ENCODE data around the gene FUOM. TPM values are rescaled to one million over a fixed set of nuclear protein-coding genes. Genes with fewer than 3 reads are reported as not detected.
"Not testable (repeated sequence)": the region's sequence is repeated elsewhere in the genome, so short reads cannot be mapped to it uniquely, and the experiment has no call there.

The FUOM gene
- total RNA-seq, 1 experiment from 2014 or later: 4.7 TPM

DNA sequence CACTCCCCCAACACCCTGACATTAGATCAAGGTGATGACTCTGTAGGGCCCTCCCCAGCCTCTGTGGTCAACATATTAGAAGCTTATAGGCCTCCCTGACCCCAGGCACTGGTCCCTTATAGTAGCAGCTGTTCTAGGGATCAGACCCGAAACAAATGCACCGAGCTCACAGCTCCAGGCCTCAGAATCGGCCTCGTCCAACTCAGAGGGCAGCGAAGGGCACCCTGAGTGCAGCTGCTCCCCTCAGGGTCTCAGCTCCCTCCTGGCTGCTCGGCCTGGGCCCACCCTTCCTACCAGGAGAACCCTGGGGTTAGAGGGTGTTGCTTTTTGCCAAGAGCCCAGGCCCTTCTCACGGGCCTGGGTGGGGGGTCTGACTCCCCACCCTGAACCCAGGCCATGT lies 10.3 kb upstream of the FUOM start:
- DNase-seq (ENCODE audit: low spot score): no peak

DNA sequence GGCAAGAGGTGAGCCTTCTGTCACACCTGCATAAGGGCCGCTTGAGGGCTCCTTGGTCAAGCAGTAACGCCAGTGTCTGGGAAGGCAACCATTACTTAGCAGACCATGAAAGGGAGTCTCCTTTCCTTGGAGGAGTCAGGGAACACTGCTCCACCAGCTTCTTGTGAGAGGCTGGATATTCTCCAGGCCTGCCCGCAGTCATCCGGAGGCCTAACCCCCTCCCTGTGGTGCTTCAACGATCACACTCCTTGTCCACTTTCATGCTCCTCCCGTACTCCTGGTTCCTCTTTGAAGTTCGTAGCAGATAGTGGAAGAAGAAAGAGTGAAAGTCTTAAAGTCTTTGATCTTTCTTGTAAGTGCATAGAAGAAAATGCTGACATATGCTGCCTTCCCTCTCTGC lies 9.6 kb upstream of the FUOM start:
- not testable (repeated sequence) for DNase-seq (ENCODE audit: low spot score)

DNA sequence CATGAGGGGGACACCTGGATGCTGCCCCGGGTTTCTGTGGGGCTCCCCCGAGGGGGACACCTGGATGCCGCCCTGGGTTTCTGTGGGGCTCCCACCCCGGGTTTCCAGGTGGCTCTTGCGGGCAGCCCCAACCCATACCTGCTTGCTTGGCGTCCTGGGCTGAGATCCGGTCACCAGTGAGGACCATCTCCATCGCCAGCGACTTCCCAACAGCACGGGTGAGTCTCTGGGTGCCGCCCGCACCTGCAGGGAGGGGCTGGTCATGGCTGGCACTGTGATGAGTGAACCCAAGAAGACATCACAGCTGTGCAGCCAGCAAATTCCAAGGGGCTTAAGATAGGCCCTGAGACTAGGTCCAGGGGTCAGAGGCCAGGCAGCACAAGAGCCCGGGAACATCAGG lies 8.9 kb upstream of the FUOM start:
- DNase-seq (ENCODE audit: low spot score): no peak

DNA sequence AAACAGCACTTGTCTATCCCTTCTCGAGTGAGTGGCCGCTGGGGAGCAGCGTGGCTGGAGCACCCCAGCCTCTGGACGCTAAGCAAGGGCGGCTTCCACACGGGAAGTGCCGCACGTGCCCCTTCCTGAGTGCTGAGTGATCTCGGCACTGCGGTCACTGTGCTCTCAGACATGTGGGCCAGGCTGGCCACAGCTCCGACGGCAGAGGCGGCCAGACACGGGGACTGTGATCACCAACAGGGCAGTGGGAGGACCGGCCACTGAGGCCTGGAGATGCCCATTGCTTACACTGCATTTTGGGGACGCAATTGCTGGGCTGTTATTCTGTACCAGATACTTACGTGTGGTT lies 8.3 kb upstream of the FUOM start:
- DNase-seq (ENCODE audit: low spot score): no peak

DNA sequence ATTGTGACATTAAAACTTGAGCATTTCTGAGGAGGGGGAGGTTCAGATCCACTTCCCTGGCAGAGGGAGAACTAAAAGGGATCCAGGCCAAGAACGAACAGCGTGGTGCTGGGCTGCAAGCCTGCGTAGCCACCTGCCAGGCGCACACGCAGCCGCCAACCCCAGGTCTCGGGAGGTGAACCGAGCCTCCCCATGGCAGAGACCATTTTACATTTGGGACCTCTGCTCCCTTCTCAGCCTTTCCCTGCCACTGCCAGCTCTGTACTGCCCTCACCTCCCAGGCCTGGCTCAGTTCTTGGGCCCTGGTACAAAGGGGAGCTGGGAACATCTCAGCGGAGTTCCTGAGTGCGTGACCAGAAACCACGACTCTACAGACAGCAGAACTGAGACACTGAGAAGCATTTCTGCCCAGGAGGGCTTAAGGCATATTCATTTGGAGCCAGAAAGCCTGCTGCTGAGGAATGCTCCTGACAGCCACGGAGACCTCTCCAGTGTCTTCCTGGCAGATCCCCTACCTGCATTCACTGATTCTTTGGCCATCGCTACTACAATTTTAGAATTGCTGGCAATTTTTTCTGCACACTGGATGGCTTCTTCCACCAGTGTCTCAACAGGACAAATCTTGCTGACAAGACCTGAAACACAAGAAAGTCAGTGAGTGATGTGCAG lies 7.8 kb upstream of the FUOM start:
- DNase-seq (ENCODE audit: low spot score): no peak

DNA sequence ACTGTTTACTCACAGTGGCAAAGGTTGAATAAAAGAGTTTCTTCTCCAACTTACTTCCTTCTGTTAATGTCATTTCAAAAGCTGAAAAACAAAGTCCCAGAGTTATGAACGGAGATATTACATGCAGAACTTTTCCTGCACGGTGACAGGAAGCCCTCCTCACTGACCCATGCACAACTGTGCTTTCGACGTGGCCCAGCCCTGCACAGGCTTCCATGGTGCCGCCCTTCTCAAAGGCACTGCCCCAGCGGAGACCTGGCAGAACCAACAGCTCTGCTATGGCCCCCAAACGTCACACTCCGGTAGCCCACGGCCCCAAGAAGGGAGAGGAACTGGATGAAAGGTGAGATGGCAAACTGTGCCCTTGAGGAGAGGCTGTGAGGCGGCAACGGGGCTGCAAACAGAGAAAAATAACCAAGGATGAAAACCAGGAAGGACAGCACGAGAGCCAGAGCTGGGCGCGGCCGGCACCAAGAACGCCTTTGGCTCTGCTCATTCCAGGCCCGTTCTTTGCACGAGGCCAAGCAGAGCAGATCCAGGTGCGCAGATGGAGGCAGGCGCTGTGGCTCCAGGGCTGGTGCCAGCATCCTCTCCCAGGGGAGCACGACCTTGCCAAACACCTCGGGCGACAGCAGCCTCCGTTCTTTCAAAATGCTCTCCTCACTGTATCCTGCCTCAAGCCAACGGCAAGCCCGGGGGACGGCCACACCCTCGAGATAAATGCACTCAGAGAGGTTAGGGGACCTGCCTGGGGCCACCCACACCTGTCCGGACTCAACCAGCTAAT lies 7.0 kb upstream of the FUOM start:
- no peak for DNase-seq (ENCODE audit: low spot score)

DNA sequence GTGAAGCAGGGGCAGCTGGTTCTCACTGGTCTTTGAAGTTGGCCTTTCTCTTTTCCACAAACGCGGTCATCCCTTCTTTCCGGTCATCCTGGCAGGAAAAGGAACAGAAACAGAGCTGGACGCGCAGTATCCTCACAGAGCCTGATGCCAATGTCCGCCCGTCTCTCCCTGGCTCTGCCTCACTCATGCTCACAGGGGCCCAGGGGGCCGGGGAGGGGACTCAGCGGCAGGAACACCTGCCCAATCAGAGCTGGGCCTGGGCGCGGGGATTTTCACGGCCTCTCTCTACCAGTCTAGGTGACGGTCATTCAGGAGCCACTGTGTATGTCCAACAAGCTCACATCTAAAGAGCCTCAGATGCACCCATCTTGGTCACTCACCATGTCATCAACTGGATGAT lies 5.0 kb upstream of the FUOM start:
- DNase-seq (ENCODE audit: low spot score): no peak

DNA sequence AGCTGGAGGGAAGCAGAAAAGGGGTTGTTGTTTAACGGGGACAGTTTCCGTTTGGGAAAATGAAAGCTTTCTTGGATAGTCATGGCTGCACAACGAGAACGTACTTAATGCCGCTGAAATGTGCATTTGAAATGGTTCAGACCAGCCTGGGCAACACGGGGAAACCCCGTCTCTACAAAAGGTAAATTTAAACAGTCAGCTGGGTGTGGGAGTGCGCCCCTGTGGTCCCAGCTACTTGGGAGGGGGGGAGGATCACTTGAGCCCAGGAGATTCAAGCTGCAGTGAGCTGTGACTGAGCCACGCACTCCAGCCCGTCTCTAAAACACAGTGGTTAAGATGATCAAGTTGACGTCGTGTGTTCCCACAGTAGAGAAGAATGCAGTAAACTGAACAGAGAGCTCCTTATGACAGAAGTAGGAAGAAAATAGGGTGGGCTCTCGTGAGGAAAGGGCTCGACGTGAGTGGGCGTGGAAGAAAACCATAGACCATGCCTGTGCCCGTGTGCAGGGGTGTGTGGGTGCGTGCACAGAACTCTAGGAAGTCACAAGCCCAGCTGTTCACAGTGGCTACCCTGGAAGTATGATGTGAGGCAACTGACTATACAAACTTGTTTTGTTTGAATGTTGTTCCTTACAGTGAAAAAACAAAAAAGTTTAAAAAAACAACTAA lies 4.1 kb upstream of the FUOM start:
- DNase-seq (ENCODE audit: low spot score): no peak

DNA sequence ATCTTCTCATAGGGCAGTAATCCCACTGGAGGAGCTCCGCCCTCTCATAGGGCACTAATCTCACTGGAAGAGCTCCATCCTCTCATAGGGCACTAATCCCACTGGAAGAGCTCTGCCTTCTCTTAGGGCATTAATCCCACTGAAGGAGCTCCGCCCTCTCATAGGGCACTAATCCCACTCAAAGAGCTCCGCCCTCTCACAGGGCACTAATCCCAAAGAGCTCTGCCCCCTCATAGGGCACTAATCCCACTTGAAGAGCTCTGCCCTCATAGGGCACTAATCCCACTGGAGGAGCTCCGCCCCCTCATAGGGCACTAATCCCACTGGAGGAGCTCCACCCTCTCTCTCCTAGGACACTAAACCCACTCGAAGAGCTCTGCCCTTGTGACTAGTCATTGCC lies 3.4 kb upstream of the FUOM start:
- no peak for DNase-seq (ENCODE audit: low spot score)

DNA sequence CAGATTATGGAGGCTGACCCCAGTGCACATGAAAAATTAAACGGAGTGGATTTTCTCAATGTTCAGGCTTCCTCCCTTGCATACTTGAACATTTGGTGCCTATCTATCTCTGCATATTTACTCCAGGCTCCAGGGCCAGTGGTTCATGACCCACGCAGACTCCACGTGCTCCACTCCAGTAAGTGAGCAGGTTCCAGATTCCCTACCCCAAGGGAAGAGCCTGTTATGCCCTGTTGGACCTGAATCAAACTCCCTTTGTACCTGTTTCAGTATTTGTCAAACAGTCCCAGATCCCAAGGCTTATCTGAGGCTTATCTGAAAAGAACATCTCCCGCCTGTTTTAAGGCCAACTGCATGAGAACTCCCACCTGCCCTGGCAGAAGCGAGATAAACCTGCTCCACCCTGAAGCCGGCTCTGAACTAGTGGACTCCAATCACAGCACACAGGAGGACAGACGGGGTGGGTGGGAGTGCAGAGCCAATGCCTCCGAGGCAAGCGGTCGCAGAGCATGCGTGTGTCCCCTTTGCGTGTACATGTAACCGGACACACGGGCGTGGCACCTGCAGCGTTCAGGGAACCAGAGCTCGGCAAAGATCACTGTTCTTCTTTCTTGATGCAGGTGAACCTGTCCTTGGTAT lies 2.3 kb upstream of the FUOM start:
- no peak for DNase-seq (ENCODE audit: low spot score)

DNA sequence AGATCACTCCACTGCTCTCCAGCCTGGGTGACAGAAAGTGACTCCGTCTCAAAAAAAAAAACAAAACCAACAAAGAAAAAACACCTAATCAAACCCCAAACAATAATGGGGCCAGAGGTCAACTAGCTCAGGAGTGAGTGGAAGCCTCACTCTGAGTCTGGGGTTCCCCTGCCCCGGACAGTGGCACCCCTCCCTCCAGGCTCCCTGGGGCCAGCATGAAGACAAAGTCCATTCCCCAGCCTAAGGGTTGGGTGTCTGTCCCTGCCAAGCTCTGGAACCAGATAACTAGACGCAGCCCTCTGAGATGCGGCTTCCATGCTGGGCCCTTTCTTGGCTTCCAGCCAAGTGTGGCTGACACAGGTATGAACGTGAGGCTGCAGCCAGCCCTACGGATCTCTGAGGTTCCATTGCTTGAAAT lies 1.7 kb upstream of the FUOM start:
- DNase-seq (ENCODE audit: low spot score): no peak

DNA sequence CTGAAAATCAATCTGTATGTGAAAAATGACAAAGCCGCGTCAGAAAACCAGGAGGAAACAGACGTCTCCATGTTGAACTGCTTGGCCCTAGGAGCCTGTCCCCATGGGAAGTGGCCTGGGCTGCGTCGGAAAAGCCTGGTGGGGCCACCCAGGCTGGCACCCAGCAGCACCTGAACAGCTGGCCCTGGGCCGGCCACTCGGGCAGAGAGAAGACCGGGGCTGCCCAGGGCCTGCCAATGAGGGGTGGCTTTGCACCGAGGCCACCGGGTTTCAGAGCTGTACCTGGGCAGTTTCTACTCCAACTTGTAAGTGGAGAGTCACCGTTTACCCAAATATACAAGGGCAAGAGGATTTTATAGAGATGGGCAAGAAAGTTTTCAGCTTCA lies 1.1 kb upstream of the FUOM start:
- no peak for DNase-seq (ENCODE audit: low spot score)

DNA sequence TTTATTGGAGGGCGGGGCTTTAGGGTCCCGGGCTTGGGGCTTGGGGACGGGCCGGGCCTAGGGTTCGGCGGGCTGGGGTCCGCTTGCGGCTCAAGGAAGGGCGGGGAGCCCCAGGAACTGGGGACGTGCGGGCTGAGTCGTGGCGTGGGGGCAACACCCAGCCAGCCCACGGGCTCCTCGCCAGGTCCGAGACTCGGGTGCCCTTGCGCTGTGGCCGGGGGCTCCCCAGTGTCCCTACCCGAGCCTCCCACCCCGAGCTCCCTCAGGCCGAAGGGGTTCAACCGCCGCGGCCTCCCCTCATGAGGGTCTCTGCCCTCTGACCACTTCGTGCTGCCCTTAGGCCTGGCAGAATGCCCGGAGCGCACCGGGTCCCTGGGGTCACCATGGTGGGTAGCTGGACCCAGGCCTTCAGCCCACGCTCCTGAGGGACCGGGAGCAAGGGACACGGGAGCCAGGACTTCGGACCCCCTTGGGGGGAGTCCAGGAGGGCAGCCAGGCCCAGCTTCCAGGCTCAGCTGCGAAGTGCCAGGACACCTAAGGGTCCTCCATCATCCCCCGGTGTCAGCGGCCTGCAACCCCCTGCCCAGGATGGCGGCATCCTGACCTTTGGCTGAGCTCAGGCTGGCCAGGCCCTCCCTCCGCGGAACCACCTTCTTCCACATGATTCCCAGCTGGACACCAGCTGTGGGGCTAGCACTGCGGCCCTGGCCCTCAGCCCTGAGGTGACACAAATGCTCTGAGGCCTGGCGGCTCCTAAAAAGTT lies 524 bp upstream of the FUOM start:
- DNase-seq (ENCODE audit: low spot score): no peak

DNA sequence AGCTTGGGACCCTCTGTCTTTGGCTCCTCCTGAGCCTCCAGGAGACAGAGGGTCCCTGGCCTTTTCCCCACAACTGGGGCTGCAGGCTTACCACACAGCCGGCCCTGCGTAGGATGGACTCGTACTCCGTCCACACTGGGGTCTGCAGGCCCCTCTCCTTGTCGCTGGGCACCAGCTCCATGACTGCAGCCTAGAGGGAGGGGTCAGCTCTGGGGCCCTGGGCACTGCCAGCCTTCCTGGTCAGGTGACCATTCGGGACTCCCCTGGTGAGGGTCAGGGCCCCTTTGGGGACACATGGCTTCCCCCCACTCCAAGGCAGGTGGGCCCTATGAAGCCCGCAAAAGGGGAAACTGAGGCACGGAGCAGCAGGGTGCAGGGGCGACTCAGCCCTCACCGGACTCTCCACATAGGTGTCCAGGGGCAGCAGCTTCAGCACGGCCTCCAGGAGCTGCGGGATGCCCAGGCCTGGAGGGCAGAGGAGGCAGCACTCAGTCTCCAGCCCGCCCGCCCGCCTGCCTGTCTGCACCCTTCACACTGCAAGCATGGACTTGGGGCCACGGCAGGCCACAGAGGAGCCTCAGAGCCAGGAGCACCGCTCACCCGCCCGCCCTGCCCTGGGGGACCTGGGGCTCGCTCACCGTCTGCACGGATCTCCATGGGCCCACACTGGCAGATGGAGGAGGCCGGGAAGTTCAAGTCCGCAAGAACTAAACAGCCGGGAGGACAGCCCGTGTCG lies 1.1 kb downstream of the FUOM start:
- no peak for DNase-seq (ENCODE audit: low spot score)

DNA sequence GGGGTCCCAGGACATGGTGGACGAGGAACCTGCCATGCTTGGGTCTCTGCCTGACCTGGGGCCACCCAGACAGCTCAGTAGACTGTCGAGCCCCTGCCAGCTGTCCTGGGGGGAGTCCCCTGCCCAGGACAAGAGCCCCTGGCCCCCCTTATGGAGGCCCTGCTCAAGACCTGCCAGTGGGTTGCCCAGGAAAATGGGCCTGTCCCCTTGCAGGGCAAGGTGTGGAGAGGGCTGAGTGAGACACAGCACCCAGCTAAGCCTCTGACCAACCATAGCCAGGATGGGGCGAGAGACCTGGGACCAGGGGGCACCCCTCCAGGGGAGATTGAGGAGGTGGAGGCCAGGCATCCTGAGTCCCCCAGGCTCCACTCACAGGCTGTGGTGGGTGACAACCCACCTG lies 1.8 kb downstream of the FUOM start:
- no peak for DNase-seq (ENCODE audit: low spot score)

DNA sequence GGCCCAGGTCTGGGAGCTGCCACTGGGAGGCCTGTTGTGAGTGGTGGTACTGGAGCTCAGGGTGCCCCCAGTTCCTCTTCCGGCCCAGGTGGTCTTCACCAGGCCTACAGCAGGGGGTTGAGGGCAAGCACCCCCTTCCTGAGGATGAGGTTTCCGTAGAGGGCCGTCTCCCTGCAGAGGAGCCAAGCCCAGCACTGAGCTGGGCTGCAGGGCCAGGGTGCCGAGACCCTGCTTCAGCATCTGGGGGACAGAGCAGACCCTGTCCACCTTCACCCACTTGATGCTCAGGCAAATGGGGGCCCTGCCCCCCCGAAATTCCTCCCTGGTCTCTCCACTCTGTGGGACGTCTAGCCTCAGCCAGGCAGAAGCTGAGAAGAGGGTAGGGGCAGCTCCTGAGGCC lies 2.6 kb downstream of the FUOM start:
- DNase-seq (ENCODE audit: low spot score): no peak

DNA sequence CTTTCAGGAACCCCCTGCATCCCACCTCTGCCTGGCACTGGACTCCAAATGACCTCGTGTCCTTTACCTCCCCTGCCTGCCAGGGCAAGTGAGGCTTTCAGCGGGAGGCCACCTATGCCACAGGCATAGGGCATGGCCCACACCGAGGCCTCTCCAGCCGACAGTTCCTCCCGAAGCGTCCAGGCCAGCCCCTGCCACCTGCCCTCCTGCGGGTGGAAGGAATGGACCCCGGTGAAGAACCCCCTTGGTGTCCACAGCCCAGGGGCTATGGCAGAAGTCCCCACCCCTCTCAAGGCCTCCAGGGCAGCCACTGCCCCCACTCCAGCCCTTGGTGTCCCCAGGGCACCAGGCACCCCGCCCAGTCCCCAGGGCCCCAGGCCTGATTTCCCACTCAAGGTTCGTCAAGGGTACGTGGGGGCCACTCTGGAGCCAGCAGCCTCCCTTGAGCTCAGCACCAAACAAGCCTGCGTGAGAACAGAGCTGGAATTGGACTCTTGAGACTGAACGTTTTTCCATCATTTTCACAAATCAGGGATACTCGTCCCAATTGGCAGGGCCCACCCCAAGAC lies 3.1 kb downstream of the FUOM start:
- no peak for DNase-seq (ENCODE audit: low spot score)

DNA sequence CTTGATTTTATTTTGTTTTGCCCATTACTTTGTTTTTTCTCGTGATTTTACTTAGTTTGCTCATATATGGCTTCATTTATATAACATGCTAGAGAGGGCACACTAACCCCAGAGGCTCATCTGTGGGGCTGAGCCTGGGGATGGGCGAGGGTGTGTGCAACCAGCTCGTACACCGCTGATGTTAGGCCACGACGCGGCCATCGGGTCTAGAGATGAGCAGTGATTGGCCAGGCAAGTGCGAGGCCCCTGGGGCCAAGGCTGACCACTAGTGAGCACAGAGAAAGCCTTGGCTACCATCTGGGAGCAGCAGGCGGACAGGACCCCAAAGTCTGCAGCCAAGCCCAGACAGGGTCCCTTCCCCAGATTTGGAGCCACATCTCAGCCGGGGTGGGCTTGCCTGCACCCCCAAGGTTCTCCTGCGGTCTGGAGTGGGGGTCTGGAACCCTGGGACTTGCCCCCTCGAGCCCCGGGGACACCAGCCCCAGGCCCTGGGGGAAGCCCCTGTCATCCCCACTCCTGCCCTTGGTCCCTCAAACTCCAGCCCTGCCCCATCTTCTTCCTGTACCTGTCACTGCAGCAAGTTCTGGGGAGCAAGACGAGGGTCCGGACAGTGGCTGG lies 3.7 kb downstream of the FUOM start:
- no peak for DNase-seq (ENCODE audit: low spot score)

DNA sequence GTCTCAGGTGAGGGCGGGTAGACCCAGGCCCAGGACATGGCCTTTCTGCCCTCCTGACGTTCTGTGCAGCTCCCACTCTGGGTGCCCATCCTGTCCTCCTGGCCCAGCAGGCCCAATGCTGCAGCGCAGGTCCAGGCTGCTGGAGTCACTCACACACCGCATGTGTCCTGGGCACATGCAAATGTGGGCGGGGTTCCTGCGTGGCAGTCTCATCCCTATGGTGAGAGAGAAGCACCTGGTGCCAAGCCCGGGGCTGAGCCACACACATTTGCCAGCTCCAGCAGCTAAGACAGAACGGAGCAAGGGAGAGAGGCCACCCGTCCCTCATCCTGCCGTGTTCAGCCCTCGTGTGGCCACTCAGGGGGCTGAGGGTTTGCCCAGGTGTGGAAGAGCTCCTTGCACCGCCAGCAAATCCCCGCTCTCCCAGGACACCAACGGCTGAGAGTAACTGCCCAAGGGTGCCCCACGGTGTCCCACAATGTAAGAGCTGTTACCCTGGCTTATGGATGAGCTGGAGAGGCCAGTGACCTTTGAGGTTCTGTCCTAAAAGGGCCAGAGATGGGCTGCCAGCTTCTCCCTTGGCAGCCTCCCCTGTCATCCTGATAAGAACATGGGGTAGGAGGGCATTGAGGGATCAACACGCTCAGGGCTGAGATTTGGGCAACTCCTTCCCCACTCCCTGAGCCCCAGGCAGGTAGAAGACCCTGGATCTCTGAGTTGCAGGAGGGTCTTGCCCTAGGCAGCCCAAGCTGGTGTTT lies 4.4 kb downstream of the FUOM start:
- no peak for DNase-seq (ENCODE audit: low spot score)

All from H4 (cell line).